ENCODE measurements around the gene UBE2QL1.

The UBE2QL1 gene

GRCh38 chr5:6482735-6483134 is 34.1 kb downstream of the UBE2QL1 start:
- DNase-seq = no peak

GRCh38 chr5:6483880-6484382 is 35.3 kb downstream of the UBE2QL1 start:
- no peak for DNase-seq

- no peak for DNase-seq
Measured at GRCh38 chr5:6484446-6484845, 35.8 kb downstream of the UBE2QL1 start.

- DNase-seq = no peak
Measured at GRCh38 chr5:6484899-6485298, 36.2 kb downstream of the UBE2QL1 start.

- no peak for DNase-seq
Measured at GRCh38 chr5:6485441-6485840, 36.8 kb downstream of the UBE2QL1 start.

- no peak for DNase-seq
Measured at GRCh38 chr5:6486074-6486473, 37.4 kb downstream of the UBE2QL1 start.

GRCh38 chr5:6487081-6487480 is 38.4 kb downstream of the UBE2QL1 start:
- no peak for DNase-seq

- DNase-seq = no peak
Measured at GRCh38 chr5:6488021-6488420, 39.4 kb downstream of the UBE2QL1 start.

GRCh38 chr5:6489643-6490185 is 41.1 kb downstream of the UBE2QL1 start:
- no peak for DNase-seq

GRCh38 chr5:6490246-6490645 is 41.6 kb downstream of the UBE2QL1 start:
- DNase-seq = no peak

GRCh38 chr5:6490693-6491092 is 42.0 kb downstream of the UBE2QL1 start:
- DNase-seq = no peak

- DNase-seq = no peak
Measured at GRCh38 chr5:6491196-6491918, 42.7 kb downstream of the UBE2QL1 start.

- no peak for DNase-seq
Measured at GRCh38 chr5:6491919-6492290, 43.2 kb downstream of the UBE2QL1 start.

- DNase-seq = no peak
Measured at GRCh38 chr5:6492934-6493333, 44.3 kb downstream of the UBE2QL1 start.

- DNase-seq = no peak
Measured at GRCh38 chr5:6493681-6494454, 45.2 kb downstream of the UBE2QL1 start.

- DNase-seq = no peak
Measured at GRCh38 chr5:6494939-6495338, 46.3 kb downstream of the UBE2QL1 start.

- DNase-seq = no peak
Measured at GRCh38 chr5:6495433-6496206, 47.0 kb downstream of the UBE2QL1 start.

- no peak for DNase-seq
Measured at GRCh38 chr5:6496207-6496584, 47.5 kb downstream of the UBE2QL1 start.

- no peak for DNase-seq
Measured at GRCh38 chr5:6496636-6497035, 48.0 kb downstream of the UBE2QL1 start.

- no peak for DNase-seq
Measured at GRCh38 chr5:6497262-6497661, 48.6 kb downstream of the UBE2QL1 start.

GRCh38 chr5:6498968-6499367 is 50.3 kb downstream of the UBE2QL1 start:
- no peak for DNase-seq

- no peak for DNase-seq
Measured at GRCh38 chr5:6501701-6502100, 53.0 kb downstream of the UBE2QL1 start.

GRCh38 chr5:6502421-6502820 is 53.8 kb downstream of the UBE2QL1 start:
- DNase-seq = no peak

Measured in RPMI8226 (cell line).